PC-3 (cell line): ENCODE results near the gene CYB561A3.

Experiments used
- CTCF ChIP-seq: fragments of 300-600 bp; sonication (generic); conservative IDR thresholded peaks from 2 replicates; pipeline ENCODE4 v1.5.1; 2017; ENCODE audit warnings: antibody characterized with exemption, low read depth, mild to moderate bottlenecking, low read length
- EZH2 ChIP-seq: fragments of 300-600 bp; sonication (generic); IDR thresholded peaks from one replicate; pipeline ENCODE4 v1.6.1; 2017; ENCODE audit warnings: antibody characterized with exemption, mild to moderate bottlenecking, low read length; ENCODE audit not compliant: unreplicated experiment

- no peak for TF ChIP-seq CTCF
- TF ChIP-seq EZH2: no peak
Measured at GRCh38 chr11:61362542-61362875, 827 bp upstream of the CYB561A3 start.
